ENCODE results near the gene SPTB.

Gene SPTB

DNA sequence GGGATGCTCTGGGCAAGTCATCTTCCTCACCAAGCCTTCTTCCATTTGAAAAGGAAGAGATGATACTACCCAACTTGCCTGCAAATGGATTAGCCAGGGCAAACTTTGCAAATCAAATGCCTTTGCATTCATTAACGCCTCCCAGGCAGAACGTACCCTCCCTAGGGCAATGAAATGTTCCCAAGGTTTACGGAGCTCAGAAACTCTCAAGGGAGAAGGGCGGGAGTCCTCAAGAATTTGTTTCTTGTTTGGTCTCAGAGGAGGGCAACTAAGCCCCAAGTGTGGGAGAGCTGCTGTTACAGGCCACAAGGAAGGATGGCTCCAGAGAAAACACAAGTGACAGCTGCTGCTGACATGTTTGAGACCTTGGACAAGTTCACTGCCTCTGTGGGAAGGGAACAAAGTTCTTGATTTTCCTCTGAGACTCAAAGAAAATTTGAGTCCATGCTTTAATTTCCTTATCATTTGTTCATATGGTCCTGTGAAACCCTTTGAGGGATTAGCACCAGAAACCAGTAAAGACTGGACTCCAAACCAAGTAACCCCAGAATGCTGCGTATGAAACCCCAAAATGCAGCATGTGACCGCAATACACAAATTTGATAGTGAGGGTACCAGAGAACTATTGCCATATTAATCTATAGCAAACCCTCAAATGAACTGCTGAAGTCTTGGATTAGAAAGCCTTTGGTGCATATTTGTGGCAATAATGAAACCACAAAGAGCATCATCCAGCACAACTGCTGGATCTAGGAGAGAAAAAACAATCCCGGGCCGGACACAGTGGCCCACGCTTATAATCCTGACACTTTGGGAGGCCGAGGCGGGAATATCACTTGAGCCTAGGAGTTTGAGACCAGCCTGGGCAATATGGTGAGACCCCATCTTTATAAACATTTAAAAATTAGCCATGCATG lies 22.9 kb downstream of the SPTB start:
- FAIRE-seq (no peak), DNase-seq (ENCODE audit: extremely low spot score, insufficient read length, low read depth) (no peak)

DNA sequence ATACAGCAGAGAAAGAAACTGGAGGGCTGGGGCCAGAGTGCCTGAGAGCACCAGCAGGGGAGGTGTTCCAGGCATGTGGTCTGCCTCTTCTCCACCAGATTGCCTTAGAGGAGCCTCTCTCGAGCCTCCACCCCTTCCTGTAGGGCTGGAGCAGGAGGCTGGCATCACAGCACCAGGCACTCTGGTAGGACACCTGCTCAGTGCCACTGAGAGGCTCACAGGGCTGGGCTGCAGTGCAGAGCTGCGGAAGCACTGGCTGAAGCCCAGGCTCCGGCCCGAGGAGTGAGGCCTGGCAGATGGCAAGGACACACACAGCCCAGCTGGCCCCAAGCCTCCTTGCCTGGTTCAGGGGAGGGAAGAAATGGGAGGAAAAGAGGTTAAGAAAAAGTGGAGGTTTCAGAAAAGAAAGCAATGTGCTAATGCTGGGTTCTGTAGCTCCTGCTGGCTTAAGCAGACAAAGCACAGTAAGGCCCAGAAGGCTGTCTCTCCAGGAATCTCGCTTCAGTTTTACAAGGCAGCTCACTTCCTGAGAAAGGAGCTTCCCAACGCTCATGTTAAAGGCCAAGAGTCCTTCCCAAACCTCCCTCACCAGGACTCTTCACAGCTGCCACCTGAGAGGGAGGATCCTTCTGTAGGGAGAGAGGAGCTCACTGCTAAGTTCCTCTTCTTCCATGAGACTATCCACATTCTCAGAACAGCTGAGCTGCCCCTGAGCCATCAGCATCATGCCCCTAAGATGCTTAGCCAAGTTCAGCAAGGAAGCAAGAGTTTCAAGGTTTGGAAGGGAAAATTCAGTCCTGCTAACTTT lies 23.8 kb downstream of the SPTB start:
- DNase-seq (ENCODE audit: extremely low spot score, insufficient read length, low read depth) = no peak
- no peak for FAIRE-seq

DNA sequence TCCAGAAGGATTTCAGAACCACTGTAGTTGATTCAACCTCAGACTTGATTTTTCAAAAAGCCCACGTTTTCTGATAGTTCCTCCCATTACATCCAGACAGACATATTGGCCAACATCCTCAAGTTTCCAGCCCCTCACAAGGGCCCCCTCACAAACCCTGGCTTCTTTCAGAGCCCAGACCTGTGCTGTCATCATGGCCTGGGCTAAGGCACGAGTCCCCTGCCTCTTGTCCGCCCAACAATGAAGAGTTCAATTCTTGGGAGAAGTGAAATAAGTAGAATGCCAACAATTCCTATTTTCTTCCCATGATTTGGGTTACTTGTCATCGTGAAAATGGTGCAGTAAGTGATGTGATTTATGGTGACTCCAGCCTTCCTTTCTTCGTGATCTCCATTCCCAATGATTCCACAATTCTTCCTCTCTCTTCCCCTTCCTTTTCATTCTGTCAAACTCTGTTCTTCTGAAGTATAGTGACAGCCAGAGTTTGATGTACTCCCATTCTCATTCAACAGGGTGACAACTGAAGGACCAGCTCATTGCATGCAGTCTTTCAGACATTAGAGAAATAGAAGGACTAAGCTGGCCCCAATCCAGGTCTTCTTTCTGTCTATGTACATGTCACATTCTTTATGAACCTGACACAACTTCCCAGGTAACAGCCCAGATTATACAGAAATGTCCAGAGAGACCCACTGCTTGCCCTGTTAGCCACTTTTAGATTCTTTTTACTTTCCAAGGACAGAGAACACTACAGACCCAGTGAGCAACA lies 29.2 kb downstream of the SPTB start:
- DNase-seq (ENCODE audit: extremely low spot score, insufficient read length, low read depth) (no peak), FAIRE-seq (no peak)

DNA sequence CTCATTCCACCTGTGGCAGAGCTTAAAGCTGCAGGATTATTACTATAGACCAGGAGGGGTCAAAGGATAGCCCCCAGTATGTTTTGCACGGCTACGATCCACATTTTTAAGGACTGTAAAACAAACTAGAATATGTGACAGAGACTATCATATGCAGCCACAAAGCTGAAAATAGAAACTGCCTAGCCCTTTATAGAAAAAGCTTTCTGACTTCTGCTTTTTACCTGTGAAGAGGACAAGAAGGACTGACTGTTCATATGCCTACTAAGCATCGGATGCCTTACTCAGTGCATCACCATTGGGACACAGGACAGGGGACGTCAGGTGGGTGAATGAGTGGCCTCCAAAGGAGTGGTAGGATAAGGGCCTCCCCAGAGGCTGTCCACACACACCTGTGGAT lies 29.8 kb downstream of the SPTB start:
- DNase-seq (ENCODE audit: extremely low spot score, insufficient read length, low read depth) (no peak), FAIRE-seq (no peak)

DNA sequence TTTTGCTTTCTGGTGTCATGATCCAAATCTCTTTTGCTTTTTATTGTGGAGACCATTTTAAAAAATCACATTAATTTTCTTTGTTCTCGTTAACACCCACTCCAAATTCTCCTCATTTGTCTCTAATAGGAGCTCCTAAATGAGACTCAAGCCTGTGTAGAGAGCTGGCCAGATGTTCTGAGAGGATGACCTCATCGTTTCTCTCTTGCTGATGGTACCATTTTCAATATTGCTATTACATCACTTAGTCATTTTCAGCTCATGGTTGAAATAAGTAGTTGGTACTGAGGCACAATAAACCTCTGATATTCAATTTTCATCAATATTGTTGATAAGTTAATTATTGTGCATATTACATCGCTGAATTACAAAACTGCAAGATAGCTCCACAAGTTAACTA lies 31.5 kb downstream of the SPTB start:
- FAIRE-seq (no peak), DNase-seq (ENCODE audit: extremely low spot score, insufficient read length, low read depth) (no peak)

DNA sequence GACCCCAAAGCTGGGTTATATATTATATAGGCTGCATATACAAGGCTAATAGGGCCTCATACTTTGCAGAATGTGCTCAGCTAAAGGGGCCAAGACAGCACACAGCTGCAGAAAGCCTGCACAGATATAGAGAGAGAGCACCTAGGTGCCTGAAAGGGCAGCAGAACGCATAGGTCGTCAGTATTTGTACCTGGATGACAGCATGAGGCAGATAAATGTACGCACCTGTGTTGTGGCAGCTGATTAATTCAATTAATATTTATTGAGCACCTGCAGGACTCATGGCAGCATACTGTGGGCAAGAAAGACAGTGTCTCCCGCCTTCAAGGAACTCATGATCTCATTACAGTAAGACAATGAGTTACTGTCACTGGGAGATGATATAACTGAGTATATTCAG lies 33.4 kb downstream of the SPTB start:
- DNase-seq (ENCODE audit: extremely low spot score, insufficient read length, low read depth) = no peak
- FAIRE-seq = no peak

DNA sequence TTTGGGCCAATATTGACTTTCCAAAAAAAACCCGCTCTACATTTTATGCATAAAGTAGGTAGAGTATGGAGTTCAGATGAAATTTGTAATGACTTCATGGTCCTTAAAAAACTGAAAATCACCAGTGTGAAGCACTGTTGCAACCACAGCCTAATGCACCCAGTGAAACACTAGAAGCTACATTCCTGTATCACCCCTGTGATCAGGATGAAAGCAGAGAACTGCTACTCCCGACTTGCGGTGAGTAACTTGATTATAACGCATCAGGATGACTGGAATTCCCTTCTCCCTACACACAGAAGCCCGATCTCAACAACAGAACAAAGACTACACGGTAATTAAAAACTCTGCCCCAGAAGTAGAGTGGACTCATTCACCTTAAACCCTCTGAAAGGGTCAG lies 33.8 kb downstream of the SPTB start:
- FAIRE-seq (no peak), DNase-seq (ENCODE audit: extremely low spot score, insufficient read length, low read depth) (no peak)

DNA sequence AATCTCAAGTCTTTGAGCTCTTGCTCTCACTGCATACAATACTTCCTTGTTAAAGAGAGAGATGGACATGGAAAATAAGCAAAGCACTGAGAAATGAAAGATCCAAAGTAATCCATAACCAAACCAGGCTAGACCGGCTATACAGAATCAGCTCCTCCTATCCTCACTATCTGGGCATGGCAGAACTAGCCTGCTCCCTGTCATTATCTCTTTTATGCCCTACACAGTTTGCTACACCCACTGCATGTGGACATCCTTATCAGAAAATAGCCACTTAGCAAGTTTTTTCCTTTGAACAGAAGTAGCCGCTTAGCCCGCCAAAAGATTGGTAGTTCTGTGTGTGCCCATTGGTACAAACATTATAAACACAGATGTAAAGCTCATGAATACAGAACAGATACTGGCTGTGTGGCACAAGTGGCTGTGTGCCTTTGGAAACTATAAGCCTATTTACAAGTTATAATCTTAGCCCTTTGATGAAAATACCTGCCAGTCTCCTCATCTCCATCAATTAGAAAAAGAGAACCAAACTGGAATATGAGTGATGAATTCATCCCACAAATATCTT lies 34.7 kb downstream of the SPTB start:
- FAIRE-seq (no peak), DNase-seq (ENCODE audit: extremely low spot score, insufficient read length, low read depth) (no peak)

DNA sequence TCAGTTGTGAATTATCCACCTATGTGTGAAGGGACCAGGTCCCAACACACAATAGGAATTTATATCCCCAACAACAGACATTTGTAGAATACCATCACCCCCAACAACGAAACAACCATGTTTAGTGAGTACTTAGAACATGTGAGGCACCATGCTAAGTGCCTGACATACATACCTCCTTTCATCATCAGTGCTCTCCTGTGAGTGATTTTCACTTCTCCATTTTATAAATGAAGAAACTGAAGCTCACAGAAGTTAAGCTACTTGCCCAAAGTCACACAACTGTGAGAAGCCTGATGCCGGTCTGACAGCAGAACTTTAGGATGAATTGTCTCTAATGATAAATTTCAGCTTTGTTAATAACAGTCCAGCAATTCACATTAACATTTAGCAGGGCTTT lies 35.4 kb downstream of the SPTB start:
- DNase-seq (ENCODE audit: extremely low spot score, insufficient read length, low read depth) = no peak
- FAIRE-seq = peak; percentile 65

DNA sequence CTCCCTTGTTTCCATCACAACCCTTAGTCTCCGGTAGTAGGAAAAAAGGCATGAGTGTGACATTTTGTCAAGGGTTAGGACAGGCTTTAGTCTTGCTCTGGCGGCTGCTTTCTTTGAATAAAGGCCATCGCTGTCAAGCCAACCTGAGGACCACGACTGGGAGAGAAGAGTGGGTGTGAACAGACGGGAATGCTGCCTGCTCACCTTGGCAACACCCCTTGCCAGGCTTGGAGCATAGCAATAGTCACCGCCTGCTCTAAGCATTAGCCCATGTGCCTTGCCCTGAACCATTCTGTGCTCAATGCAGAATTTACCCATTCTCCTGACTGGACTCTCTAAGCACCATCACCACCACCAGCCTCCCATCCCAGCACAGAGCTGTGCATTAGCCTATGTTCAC lies 36.2 kb downstream of the SPTB start:
- DNase-seq (ENCODE audit: extremely low spot score, insufficient read length, low read depth) (no peak), FAIRE-seq (no peak)

DNA sequence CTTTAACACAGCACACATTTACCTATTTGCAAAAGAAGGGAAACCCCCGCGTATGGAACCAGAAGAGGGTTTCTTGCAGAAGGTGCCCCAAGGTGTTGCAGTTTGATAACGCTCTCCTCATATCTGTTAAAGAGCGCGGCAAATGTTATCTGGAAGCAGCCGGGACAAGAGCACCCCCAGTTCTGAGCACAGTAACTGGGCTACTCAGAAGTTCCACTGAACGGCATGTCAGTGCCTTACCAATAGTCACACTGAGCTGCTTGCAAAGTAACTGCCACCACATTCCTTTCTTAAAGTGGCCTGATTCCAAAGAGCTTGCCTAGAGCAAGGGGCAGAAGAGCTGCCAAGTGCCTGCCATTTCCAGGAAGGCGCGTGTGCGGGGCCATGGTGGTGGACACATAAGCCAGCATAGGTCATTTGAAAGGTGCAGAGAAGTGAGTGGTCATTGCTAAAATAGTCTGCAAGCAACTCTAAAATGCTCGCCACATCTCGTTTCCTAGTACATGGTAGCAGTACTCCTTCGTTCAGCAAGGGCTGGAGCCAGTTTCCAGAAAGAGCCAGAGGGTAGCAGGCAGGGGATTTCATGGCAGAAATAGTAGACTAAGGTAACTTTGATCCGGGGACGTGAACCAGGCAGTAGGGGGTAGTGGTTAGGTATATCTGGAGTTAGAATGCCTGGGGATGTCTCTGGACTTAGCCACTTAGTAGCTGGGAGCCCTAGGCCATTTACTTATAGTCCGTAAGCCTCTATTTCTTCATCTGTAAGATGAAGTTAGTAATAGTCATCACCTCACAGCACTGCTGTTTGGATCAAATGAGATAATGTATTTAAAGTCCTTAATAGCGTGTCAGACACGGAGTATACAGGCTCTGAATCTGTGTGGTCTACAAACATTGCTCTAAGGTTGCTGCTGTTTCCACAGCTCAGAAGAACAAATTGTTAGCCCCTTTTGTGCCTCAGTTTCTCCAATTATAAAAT lies 37.6 kb downstream of the SPTB start:
- no peak for FAIRE-seq

DNA sequence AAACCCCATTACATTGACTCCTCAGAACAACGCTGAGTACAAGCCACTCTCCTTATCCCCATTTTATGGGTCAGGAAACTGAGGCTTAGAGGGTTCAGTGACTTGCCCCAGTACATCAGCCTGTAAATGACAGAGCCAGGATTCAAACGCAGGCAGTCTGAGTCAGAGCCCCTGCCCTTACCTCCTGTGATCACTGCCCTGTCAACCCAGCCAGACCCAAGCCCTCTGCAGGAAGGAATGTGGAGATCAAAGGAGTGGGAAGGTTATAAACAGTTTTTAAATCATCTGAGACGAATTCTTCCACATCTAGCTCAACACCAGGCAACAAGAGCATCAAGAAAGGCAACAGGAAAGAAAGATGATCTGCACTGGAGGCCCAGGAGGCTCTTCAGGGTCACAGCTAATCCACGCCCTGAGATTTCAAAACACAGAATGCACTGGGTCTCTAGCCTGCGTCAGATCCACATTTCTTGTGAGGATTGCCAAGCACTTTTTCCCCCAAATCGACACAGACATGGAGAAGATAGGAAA lies 38.5 kb downstream of the SPTB start:
- DNase-seq (ENCODE audit: extremely low spot score, insufficient read length, low read depth) = no peak
- no peak for FAIRE-seq

More for the DNA sequence above, 37.6 kb downstream of the SPTB start:
- DNase-seq (ENCODE audit: extremely low spot score, insufficient read length, low read depth) = no peak

DNA sequence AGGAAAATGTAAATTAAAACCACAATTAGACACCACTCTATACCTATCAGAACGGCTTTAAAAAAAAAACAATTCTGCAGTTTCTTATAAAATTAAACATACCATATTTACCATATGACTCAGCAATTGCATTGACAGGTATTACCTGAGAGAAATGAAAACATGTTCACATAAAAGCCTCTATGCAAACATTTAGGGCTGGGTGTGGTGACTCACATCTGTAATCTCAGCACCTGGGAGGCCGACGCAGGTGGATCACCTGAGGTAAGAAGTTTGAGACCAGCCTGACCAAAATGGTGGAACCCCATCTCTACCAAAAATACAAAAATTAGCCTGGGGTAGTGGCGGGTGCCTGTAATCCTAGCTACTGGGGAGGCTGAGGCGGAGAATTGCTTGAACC lies 41.1 kb downstream of the SPTB start:
- DNase-seq (ENCODE audit: extremely low spot score, insufficient read length, low read depth) = no peak
- no peak for FAIRE-seq

DNA sequence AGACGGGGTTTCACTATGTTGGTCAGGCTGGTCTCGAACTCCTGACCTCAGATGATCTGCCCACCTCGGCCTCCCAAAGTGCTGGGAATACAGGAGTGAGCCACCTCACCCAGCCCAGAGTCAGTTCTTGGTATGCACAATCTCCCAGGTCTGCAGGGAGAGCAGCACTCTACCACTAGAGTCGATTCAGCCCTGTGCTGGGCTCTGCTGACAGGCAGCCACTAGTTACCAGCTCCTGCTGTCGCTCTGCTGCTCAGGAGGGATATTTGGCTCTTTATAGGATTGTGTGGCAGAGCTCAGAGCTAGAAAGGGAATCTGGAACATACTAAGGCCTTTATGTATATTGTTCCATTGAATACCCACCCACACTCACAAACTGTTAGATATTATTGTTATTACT lies 44.3 kb downstream of the SPTB start:
- FAIRE-seq (no peak), DNase-seq (ENCODE audit: extremely low spot score, insufficient read length, low read depth) (no peak)

DNA sequence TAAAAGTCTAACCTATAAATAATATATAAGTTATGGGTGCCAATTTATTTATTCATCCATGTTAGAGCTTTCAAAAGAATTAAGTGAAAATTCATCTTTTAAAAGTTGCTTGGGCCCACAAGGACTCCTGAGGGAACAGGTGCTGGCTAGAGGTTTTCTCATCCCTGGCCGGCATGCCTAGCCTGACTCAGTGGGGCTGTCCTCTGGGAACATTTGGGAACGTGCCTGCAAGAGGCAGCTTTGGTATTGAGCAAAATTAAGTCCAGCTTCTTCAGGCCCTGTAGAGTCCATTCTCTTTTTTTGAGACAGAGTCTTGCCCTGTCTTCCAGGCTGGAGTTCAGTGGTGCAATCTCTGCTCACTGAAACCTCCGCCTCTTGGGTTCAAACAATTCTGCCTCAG lies 44.7 kb downstream of the SPTB start:
- DNase-seq (ENCODE audit: extremely low spot score, insufficient read length, low read depth) (no peak), FAIRE-seq (no peak)

DNA sequence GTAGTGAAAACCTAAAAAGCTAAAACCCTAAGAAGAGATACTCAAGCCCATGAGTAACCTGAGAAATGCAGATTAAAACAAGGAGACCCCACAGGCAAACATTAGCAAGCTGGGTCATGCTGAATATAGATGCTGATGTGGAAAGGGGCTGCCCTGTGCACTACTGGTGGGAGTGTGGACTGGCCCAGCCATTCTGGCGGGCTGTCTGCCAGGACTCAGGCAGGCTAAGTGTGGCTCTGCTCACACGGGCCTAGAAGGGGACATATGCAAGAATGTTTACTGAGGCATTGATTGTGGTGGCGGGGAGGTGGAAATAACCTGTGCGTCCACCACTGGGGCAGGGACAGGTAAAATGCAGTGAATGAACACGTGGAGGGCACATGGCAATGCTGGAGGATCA lies 48.3 kb downstream of the SPTB start:
- FAIRE-seq (no peak), DNase-seq (ENCODE audit: extremely low spot score, insufficient read length, low read depth) (no peak)

DNA sequence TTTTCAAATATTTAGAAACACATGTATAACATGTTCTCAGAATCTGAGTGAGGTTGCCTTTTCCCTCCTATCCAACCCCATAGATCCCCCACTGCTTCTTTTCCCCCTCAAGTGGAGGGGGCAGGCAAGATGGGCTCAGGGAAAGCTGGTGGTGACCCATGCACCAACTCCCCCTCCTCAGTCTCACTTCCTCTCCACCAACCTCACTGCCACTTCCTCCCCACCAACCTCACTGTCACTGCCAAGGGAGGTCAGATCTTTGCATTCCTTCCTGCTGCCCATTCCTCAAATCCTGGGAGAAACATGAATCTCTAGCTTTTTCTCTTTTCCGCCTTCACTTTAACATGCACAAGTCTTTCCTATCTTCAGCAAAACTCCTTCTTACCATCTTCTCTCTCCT lies 48.7 kb downstream of the SPTB start:
- DNase-seq (ENCODE audit: extremely low spot score, insufficient read length, low read depth) (no peak), FAIRE-seq (no peak)

DNA sequence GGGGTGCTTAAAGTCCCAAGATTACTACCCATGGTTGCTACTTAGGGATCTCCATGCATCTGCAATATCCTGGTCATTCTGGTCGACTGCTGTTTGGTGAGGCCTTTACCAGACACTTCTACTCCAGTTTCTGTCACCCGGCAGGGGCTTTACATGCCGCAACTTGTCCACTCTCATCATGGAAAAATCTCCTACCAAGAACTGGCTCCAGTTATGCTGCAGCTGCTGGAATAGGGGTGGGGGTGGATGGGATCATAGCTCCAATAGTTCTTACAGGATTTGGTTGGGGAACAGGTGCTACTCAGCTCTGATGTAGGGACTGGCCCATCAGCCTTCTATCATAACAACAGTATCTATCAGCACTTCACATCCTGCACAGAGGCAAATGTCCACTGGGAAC lies 51.6 kb downstream of the SPTB start:
- DNase-seq (ENCODE audit: extremely low spot score, insufficient read length, low read depth) (no peak), FAIRE-seq (no peak)

DNA sequence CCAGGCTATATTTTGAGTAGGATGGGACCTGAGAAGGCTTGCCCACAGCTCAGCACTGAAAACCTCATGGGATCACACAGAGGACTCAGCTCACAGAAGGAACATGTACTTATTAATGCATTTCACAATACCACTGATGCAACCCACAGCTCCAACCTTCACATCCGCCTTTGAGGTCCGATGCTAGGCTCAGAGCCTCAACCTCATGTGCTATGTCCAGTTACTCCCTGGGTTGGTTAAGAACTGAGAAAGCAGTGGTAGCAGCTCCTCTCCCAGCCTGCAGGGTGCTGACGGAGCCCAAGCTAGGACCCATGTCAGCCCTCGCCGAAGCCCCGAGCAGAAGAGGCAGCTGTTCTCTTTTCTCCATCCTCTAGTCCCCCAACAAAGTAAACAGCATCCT lies 52.9 kb downstream of the SPTB start:
- DNase-seq (ENCODE audit: extremely low spot score, insufficient read length, low read depth) (no peak), FAIRE-seq (no peak)

Data from GM18507 (cell line).